DMS53 treated with DMSO at 0.1 percent for 48 hours (cell line): ENCODE measurements around the gene CLIC3.

ENCODE experiments used
- DNase-seq: peaks from one replicate; lab custom pipeline; 2025; ENCODE audit not compliant: unreplicated experiment; lab: John Stamatoyannopoulos, UW

Gene CLIC3

DNA sequence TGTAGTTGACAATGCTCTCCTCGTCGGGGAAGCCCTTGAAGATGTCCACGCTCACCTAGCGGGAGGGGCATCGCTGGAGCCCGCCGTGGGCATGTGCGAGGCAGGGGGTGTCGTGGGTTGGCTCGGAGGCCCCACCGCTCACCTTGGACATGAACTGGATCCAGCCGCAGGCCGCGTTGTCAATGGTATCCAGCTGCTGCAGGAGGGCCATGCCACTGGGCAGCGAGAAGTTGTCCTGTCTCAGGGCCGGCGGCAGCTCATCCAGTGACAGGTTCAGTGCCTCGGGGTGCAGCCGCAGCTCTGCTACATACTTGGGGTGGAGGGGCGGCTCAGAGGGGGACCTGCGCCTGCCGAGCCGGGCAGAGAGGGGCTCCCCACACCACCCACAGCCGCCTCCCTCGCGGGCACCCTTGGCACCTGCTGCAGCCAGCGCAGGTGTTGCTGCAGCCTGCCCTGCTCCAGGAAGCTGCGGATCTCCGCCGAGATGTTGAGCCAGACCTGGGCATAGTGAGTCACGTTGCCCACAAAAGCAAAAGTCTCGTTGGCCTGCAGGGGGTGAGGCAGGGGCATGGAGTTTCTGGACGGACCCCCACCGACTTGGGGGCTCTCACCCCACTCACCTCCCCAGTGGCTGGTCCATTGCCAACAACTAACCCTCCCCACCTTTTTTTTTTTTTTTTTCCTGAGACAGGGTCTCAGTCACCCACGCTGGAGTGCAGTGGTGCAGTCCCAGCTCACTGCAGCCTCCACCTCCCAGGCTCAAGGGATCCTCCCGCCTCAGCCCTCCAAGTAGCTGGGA lies 22.6 kb upstream of the CLIC3 start:
- no peak for DNase-seq

DNA sequence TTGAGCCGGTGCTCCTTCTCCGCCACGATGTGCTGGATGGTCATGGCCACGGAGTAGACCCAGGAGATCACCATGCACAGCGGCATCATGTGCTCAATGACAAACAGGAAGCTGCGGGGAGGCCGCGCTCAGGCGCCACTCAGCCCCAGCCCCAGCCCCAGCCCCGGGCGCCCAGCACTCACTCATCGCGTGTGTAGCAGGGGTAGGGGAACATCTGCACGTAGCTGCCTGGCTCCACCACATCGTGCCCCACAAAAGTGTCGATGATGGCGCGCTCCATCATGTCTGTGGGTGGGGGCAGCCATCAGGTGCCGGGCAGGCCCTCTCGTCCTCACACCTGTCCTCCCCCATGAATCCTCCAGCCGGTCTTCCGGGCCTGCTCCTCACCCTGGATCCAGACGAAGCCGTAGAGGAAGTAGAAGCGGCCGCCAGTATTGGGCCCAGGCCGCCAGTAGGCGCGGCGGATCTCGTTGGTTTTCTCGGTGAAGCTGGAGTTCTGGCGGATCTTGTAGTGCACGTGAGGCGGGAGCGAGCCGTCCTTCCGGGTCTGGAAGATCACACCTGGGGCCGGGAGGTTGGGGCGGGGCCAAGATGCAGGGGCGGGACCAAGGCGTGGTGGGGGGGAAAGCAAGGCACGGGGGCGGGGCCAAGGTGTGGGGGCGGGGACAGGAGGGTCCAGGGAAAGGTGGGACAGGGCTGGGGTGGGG lies 21.6 kb upstream of the CLIC3 start:
- no peak for DNase-seq

DNA sequence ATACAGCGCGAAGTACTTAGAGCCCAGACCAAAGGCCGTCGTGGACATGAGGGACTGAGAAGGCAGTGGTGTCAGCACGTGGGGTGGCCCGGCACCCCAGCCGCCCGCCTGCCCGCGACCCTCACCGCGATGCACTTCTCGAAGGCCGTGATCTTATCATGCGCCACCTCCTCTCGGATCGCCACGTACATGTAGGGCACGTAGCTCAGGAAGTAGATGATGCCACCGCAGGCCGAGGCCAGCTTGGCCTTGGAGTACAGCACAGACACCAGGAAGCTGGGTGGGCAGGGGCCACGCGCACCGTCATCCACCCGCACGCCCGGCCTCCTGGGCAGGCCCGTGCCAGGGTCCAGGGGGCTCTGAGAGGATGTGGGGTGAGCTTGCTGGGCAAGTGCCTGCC lies 20.7 kb upstream of the CLIC3 start:
- DNase-seq, result no peak

DNA sequence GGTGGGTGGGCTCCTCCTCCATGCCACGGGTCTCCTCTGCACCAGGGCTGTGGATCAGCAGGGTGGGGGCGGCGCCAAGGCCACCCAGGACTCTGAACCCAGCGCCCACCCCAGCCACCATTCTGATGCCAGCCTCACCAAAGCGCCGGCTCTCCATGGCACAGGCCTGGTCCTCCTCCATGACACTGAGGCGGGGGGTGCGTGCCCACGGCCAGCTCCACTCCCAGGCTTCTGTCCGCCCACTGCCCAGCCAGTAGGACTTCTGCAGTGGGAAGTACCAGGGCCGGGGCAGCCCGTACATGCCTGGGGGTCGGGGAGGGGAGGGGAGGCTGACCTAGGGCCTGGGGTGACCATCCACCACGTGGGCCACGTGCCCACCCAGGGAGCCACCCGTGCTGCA lies 20.1 kb upstream of the CLIC3 start:
- DNase-seq, result no peak

DNA sequence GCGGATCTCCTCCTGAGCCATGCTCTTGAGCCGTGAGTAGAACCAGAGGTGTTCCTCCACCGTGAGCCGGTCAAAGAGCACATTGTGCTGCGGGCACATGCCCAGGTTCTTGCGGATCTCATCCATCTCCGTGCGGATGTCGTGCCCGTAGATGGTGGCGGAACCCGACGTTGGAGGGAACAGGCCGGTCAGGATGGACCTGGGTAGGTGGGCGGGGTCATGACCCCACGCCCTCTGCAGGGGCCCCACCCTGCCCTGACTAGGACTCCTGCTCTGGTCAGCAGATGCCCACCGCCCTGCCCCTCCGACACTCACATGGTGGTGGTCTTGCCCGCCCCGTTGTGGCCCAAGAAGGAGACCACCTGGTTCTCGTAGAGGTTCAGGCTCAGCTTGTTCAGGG lies 19.6 kb upstream of the CLIC3 start:
- DNase-seq, result no peak

DNA sequence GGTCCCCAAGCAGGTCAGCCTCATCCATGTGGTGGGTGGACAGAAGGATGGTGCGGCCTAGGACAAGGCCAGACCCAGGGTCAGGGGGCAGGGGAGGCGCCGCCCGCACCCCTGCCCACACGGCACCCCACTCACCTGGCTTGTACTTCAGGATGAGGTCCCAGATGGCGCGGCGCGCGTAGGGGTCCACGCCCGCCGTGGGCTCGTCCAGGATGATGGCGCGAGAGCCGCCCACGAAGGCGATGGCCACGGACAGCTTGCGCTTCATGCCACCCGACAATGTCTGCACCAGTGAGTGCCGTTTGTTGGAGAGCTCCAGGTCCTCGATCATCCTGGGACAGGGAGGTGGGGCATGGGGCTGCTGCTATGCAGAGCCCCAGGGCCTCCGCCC lies 19.2 kb upstream of the CLIC3 start:
- DNase-seq, result no peak

DNA sequence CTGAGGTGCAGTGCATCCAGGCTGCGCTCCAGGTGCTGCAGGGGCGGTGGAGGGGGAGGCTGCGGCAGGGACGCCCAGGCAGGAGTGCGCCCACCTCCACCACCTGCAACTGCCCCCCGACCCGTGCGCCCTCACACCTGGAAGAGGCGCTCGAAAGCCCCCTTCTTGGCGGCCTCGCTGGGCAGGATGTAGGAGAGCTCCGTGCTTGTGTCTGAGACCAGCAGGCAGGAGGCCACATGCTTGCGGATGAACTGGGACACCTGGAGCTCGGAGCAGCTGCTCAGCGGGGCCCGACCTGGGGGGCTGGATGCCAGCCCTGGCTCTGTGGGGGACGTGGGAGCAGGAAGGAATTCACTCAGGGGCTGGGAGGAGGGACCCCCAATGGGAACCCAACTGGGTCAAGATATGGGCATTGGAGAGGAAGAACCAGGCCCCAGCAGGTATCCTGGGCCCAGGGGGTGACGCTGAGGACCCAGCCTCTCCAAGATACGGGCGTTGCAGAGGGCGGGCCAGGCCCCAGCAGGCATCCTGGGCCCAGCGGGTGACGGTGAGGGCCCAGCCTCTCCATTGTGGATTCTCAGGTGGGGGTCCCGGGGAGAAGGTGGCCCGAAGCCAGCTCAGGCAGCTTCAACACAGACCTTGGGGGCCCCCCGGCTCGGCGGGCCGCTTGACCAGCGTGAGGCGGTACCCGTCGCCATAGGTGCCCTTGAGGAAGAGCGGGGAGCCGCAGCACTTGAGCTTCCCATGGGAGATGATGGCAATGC lies 18.6 kb upstream of the CLIC3 start:
- no peak for DNase-seq

DNA sequence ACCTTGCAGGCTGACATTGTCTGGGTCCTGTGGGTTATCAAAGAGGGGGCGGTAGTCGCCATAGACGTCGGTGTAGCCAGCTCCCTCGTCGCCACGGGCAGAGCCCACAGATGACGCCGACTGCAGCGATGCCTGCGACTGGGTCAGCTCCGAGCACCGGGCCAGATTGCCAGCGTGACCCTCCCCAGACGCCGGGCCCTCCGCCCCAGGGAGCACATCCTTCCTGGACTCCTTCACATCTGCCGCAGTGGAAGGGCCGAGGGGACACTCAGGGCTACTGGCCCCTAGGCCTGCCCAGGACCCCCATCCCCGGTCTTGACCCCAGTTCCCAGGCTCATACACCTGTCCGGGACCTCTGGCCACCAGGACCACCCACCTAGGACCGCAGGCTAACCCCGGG lies 17.8 kb upstream of the CLIC3 start:
- no peak for DNase-seq

DNA sequence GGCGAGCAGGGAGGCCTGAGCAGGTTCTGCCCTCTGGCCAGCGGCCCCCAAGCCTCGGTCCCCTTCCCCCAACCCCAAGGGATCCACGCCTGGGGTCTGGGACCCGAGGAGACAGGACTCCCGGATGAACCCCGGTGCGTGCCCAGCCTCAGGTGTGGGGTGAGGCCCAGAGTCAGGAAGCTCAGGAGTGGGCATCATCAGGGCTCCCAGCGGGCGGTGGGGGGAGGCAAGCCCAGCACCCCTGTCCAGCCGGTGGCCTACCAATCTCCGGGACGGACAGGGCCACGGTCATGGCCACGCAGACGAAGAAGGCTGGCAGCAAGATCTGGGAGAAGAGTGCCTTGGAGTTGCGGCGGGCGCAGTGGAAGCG lies 17.2 kb upstream of the CLIC3 start:
- no peak for DNase-seq

DNA sequence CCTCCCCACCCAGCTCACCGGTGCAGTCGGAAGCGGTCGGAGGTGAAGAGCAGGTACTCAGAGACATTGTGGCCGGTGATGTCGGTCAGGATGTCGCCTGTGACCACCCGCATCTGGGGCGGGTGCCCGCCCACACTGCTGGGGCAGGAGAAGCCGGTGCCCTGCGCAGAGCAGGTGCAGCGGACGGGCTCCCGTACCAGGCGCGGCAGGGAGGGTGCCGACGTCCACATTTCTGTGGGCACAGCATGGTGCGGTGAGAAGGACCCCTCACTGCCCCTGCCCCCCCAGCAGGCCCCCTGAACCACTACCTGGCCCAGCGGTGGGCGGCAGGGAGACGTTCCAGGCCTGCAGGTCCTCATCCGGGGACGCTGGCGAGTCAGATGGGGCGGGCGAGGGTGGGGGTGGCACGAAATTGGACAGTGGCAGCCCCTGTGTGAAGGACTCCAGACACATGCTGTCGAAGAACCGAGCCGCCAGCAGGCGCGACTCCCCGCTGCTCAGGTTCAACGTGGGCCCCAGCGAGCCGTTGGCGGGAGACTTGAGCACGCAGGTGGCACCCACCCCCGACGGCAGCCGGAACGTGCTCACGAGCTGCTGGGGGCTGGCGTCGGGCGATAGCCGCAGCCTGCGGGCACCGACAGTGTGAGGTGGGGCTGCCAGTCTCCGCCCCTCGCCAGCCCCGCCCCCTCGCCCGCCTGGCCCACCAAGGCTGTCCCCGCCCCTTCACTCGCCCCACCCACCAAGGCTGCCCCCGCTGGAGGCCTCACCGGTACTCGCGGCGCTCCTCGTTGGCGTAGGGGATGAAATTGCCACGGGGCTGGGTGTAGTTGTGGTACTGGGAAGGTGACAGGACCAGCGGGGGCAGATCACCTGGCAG lies 16.6 kb upstream of the CLIC3 start:
- DNase-seq, result no peak

DNA sequence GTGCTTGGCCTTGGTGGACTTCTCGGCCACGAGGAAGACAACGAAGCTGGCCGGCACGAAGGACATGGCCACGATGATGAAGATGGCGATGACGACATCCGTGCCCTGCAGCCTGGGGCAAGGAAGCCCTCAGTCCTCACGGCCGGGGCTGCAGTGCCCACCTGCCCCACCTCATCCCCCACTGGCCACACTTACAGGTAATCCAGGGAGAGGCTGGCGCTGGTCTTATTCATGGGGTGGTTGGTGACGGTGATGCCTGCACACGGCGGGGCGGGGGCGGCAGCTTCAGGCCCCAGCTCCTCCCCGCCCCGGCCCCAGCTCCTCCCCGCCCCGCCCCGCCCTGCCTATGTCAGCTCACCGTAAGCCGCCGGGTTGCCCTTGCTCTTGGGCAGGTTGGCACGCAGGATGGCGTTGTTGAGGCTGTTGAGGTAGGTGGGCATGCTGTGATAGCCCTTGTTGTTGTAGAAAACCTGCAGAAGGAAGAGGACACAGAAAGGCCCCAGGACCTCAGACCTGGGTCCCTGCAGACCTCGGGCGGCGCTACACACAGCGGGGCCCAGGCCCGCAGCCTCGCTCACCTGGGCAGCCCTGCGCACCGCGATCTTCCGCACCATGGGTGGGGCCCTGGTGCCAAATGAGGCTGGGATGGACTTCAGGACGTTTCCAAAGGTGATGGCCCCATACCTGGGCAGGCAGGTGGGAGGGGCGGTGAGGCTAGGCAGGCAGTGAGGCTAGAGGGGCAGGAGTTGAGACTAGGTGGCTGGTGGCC lies 15.7 kb upstream of the CLIC3 start:
- DNase-seq, result no peak

DNA sequence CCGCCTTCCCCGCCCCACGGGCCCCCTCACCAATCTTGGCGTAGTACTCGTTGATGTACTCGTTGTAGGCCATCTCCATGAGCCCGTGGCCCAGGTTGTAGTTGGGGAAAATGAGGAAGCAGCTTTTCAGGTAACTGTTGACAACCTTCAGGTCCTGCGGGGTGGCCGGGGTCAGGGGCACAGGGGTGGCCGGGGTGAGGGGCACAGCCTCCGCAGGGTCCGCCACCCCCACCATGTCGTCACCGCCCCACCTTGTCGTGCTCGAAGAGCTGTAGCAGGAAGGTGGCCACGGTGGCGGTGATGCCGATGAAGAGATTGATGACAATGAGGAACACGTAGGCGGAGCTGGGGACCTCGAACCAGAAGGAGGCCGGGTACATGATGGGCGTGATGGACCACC lies 14.8 kb upstream of the CLIC3 start:
- no peak for DNase-seq

DNA sequence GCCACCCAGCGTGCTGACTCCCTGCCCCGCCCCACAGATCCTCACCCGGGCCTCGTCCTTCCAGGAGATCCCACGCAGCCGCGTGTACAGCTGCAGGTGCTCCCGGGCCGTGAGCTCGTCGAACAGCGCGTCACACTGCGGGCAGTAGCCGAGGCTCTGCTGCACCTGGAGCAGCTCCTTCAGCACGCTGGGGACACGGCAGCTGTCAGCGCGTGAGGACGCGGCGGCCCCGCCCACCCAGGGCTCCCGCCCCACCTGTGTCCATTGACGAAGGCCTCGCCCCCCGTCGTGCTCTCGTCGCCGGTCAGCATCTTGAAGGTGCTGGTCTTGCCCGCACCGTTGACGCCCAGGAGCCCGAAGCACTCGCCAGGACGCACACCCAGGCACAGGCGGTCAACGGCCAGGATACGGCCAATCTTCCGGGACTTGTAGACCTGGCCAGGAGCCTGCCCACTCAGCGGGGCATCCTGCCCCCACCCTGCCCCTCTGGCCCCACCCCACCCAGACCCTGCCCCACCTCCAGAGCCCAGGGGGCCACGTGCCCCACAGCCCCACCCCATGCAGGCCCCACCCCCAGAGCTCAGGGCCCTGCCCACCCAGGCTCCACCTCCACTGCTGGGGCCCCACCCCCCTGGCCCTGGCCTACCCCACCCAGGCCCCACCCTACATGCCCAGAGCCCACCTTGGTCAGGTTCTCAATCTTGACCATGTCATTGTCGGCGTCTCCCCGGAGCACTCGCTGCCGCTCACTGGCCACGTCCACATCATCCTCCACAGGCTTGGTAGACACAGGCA lies 13.8 kb upstream of the CLIC3 start:
- DNase-seq, result no peak

DNA sequence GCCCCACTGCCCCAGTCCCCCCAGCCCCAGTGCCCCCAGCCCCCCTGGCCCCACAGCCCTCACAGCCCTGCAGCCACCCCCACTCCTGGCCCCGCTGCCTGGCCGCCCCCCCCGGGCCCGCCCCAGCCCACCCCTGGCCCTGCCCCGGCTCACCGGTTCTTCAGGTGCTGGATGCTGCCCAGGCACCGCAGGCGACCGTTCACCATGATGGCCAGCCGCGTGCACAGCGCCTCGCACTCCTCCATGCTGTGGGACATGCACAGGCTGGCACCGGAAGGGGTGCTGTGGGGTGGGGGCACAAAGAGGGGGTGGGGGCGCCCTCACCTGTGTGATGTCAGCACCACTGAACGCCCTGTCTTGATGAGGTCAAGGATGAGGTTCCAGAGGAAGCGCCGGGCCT lies 12.8 kb upstream of the CLIC3 start:
- no peak for DNase-seq

DNA sequence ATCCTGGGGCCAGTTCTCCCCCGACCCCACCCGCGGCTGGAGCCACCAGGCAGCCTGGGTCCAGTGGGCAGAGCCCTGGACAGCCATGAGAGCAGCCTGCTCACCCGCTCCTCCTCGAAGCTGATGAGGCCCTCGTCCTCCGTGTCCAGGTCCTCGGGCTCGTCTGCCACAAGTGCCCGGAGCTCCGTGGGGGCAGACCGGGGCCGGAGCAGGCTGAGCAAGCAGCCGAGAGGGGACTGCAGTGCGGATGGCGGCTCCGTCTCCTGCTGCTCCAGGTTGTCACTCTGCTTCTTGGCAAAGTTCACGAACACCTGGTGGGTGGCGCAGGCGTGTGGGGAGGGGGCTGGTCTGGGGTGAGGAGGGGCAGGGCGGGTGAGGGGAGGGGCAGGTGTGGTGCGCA lies 11.9 kb upstream of the CLIC3 start:
- DNase-seq, result no peak

DNA sequence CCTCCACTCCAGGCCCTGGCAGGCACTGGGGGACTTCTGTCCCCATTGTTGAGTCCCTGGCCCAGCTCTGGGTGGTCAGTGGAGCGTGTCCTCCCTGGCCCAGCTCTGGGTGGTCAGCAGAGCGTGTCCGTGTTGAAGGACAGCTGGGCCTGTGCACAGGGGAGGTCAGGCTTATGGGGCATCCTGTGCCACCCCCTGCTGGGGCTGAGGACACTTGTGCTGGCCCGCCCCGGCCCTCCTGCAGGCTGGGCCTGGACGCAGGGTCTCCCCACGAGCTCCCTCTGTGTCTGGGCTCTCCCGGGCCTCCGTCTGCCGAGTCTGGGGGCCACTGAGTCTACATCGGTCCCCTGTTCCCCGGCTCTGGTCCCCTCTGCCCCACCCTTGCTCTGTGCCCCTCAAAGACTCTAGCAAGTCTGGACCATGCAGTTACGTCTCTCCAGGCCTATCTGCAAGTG lies 11.5 kb upstream of the CLIC3 start:
- DNase-seq, result no peak

DNA sequence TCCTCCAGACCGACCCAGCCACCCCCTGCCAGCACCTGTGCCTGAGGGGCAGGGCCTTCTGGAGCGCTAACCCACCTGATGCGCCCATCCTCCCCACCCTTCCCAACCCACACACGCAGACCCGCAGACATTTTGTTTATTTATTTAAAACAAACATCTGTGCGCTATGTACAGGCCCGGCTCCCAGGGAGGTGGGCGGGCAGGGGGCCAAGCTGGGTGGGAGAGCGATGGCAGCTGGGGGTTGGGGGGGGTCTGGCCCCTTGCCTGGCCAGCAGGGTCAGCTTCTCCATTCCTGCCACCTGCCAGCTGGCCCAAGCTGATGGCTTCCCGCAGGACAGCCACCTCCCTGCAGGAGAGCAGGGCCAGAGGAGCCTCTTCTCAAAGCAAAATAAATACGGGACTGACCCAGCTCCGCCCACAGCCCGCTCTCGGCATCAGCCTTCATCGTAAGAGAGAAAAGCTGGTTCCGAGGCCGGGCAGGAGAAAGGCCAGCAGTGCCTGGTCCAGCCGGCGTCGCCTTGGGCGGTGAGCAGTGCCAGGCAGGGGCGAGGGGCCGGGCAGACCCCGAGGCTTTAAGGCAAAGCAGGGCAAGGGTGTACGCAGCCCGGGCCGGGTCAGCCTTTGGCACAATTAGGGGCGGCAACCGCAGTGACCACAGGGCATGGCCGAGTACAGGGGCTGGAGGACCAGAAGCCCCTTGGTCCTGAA lies 10.9 kb upstream of the CLIC3 start:
- peak; percentile 18 for DNase-seq

DNA sequence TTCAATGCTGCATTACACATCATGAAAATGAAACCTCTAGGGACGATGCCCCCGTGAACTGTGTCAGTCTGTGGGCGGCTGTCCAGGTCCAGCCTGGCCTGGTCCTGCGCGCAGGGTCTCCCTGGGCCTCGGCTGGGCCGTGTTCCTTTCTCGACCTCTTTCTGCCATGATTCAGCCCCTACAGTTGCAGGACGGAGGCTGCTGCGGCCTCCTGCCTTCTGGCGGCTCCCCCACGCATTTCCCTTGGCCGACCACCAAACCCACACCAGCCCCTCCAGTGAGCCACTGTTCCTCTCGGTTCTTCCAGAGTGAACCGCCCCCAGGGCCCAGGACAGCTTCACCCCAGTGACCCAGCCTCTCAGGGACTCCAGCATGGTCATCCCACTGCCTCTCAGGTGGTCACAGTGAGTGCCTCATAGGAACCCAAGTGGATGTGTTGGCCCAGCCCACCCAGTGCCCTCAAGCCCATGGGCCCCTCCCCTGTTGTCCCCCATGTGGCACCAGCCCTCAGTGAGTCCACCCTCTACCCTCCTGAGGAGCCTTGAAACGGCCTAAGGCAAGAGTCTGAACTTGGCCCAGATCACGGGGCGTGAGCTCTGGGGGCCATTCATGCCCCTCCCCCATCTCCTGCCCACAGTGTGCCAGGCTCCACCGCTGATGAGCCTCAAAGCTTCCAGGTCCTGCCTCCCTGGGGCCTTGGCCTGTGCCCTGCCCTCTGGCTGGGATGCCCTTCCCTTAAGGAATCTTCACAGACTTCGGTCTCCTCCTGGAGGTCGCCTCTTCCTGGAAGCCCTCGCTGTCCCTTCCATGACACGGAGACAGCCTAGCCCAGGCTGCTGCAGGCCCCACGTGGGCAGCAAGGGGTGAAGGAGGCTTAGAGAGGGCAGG lies 10.0 kb upstream of the CLIC3 start:
- no peak for DNase-seq
